OCI-LY7 (cell line): ENCODE measurements around the gene TRIM15.

Experiments
- CTCF ChIP-seq: fragments of 200-600 bp; sonication (generic); conservative IDR thresholded peaks from 2 replicates; pipeline ENCODE4 v1.5.1; 2014; ENCODE audit warnings: mild to moderate bottlenecking, antibody characterized with exemption, low read length, moderate library complexity, mixed read lengths
- EZH2phosphoT487 ChIP-seq: fragments of 200-600 bp; sonication (generic); IDR thresholded peaks from 2 replicates; pipeline ENCODE4 v1.6.1; 2018; ENCODE audit warnings: low read depth, borderline replicate concordance, mild to moderate bottlenecking, mixed run types, antibody characterized with exemption, low read length, moderate library complexity, mixed read lengths

- TF ChIP-seq CTCF (no peak), EZH2phosphoT487 (no peak)
These were observed 13.3 kb upstream of the TRIM15 start for GRCh38 chr6:30149858-30150550.
